H9 (cell line): Measurements from ENCODE around the gene CSRNP3. TPM values are rescaled to one million over a fixed set of nuclear protein-coding genes. Genes with fewer than 3 reads are reported as not detected.

Experiments used
- DNase-seq: peaks from one replicate; pipeline ENCODE4 v3.0.0-alpha.2; 2017
- H2AFZ ChIP-seq: one replicate; pipeline ENCODE4 v1.6.1; 2013; ENCODE audit warnings: mild to moderate bottlenecking, low read length, control low read depth, moderate library complexity
- H2AK5ac ChIP-seq: 2 replicates; pipeline ENCODE4 v1.6.1; 2013; ENCODE audit warnings: low read length, control low read depth, mixed read lengths; ENCODE audit not compliant: insufficient read length
- H2BK120ac ChIP-seq: one replicate; pipeline ENCODE4 v1.6.1; 2013; ENCODE audit warnings: low read depth, mild to moderate bottlenecking, low read length, control low read depth, inconsistent platforms; ENCODE audit not compliant: poor library complexity, severe bottlenecking
- H2BK12ac ChIP-seq: 2 replicates; pipeline ENCODE4 v1.6.1; 2013; ENCODE audit warnings: low read length, control low read depth, mixed read lengths, low read depth; ENCODE audit not compliant: insufficient read length
- H2BK15ac ChIP-seq: 2 replicates; pipeline ENCODE4 v1.6.1; 2013; ENCODE audit warnings: low read depth, low read length, control low read depth
- H2BK20ac ChIP-seq: one replicate; pipeline ENCODE4 v1.6.1; 2013; ENCODE audit warnings: low read depth, mild to moderate bottlenecking, low read length, control low read depth, inconsistent platforms; ENCODE audit not compliant: poor library complexity, severe bottlenecking
- H2BK5ac ChIP-seq: 2 replicates; pipeline ENCODE4 v1.6.1; 2013; ENCODE audit warnings: low read length, control low read depth, mixed read lengths; ENCODE audit not compliant: insufficient read length
- H3K14ac ChIP-seq: 2 replicates; pipeline ENCODE4 v1.6.1; 2013; ENCODE audit warnings: low read length, control low read depth; ENCODE audit not compliant: insufficient read depth
- H3K18ac ChIP-seq: 2 replicates; pipeline ENCODE4 v1.6.1; 2013; ENCODE audit warnings: low read depth, mild to moderate bottlenecking, mixed read lengths, low read length, control low read depth; ENCODE audit not compliant: insufficient read length
- H3K23ac ChIP-seq: 2 replicates; pipeline ENCODE4 v1.6.1; 2013; ENCODE audit warnings: low read length, control low read depth, mixed read lengths, low read depth; ENCODE audit not compliant: insufficient read length
- H3K23me2 ChIP-seq: 2 replicates; pipeline ENCODE4 v1.6.1; 2013; ENCODE audit warnings: low read depth, mild to moderate bottlenecking, mixed read lengths, low read length, control low read depth; ENCODE audit not compliant: insufficient read length, poor library complexity, severe bottlenecking
- H3K27ac ChIP-seq: 2 replicates; pipeline ENCODE4 v1.5.1; 2013; ENCODE audit warnings: low read length, control low read depth, mixed read lengths, low read depth; ENCODE audit not compliant: insufficient read length
- H3K27me3 ChIP-seq: 2 replicates; pipeline ENCODE4 v1.6.1; 2013; ENCODE audit warnings: low read length, control low read depth, inconsistent platforms; ENCODE audit not compliant: insufficient read depth
- H3K4ac ChIP-seq: 2 replicates; pipeline ENCODE4 v1.6.1; 2013; ENCODE audit warnings: low read depth, mild to moderate bottlenecking, control low read depth, inconsistent platforms, low read length, moderate library complexity
- H3K4me1 ChIP-seq: 2 replicates; pipeline ENCODE4 v1.6.1; 2013; ENCODE audit warnings: low read length, control low read depth, inconsistent platforms; ENCODE audit not compliant: insufficient read depth
- H3K4me2 ChIP-seq: 2 replicates; pipeline ENCODE4 v1.6.1; 2013; ENCODE audit warnings: low read length, control low read depth, mixed read lengths; ENCODE audit not compliant: insufficient read length, insufficient read depth
- H3K56ac ChIP-seq: 2 replicates; pipeline ENCODE4 v1.6.1; 2013; ENCODE audit warnings: low read depth, mild to moderate bottlenecking, mixed read lengths, low read length, control low read depth; ENCODE audit not compliant: insufficient read length
- H3K79me1 ChIP-seq: 2 replicates; pipeline ENCODE4 v1.6.1; 2013; ENCODE audit warnings: low read depth, mild to moderate bottlenecking, moderate library complexity, low read length, control low read depth, inconsistent platforms; ENCODE audit not compliant: insufficient read depth, poor library complexity, severe bottlenecking
- H3K79me2 ChIP-seq: 2 replicates; pipeline ENCODE4 v1.6.1; 2013; ENCODE audit warnings: low read length, control low read depth, inconsistent platforms; ENCODE audit not compliant: insufficient read depth
- H3K9ac ChIP-seq: 2 replicates; pipeline ENCODE4 v1.6.1; 2013; ENCODE audit warnings: low read length, control low read depth, mixed read lengths; ENCODE audit not compliant: insufficient read length; ENCODE audit errors: extremely low read depth
- H3K9me3 ChIP-seq: one replicate; pipeline ENCODE4 v1.6.1; 2013; ENCODE audit warnings: low read depth, low read length, inconsistent platforms; ENCODE audit not compliant: control insufficient read depth
- H3T11ph ChIP-seq: one replicate; pipeline ENCODE4 v1.6.1; 2013; ENCODE audit warnings: mild to moderate bottlenecking, low read length, control low read depth, inconsistent platforms
- H4K20me1 ChIP-seq: one replicate; pipeline ENCODE4 v1.6.1; 2013; ENCODE audit not compliant: control insufficient read depth, insufficient read length, insufficient read depth
- H4K5ac ChIP-seq: 2 replicates; pipeline ENCODE4 v1.6.1; 2013; ENCODE audit warnings: low read depth, mild to moderate bottlenecking, mixed read lengths, low read length, control low read depth; ENCODE audit not compliant: insufficient read length
- H4K8ac ChIP-seq: replicated peaks from 2 replicates; pipeline ENCODE4 v1.6.1; 2013; ENCODE audit warnings: low read length, control low read depth, mixed read lengths, low read depth; ENCODE audit not compliant: insufficient read length
- H4K91ac ChIP-seq: 2 replicates; pipeline ENCODE4 v1.6.1; 2013; ENCODE audit warnings: low read depth, mild to moderate bottlenecking, moderate library complexity, mixed read lengths, low read length, control low read depth; ENCODE audit not compliant: insufficient read length
- H3K27ac Mint-ChIP-seq, 3 experiments: 2 replicates in 2 of 3; 3 replicates in 1 of 3; pipeline ENCODE4 v1.8.0; 2020 to 2021; ENCODE audit warnings: mixed read lengths in 3 of 3, mild to moderate bottlenecking in 1 of 3, moderate library complexity in 1 of 3
- H3K27me3 Mint-ChIP-seq: 2 replicates; pipeline ENCODE4 v1.8.0; 2021; ENCODE audit warnings: low read depth, mild to moderate bottlenecking, moderate library complexity, mixed read lengths
- H3K36me3 Mint-ChIP-seq, 3 experiments: 2 replicates in 2 of 3; 3 replicates in 1 of 3; pipeline ENCODE4 v1.8.0; 2020 to 2021; ENCODE audit warnings: low read depth in 3 of 3, mixed read lengths in 3 of 3; ENCODE audit not compliant: insufficient read depth in 1 of 3
- H3K4me1 Mint-ChIP-seq, 2 experiments: 2 replicates each; pipeline ENCODE4 v1.8.0; 2020; ENCODE audit warnings: mixed read lengths in 2 of 2
- H3K4me3 Mint-ChIP-seq, 2 experiments: 2 replicates in 1 of 2; 3 replicates in 1 of 2; pipeline ENCODE4 v1.8.0; 2020 to 2021; ENCODE audit warnings: mild to moderate bottlenecking in 2 of 2, mixed read lengths in 2 of 2, moderate library complexity in 1 of 2
- H3K9me3 Mint-ChIP-seq, 2 experiments: 2 replicates in 1 of 2; 3 replicates in 1 of 2; pipeline ENCODE4 v1.8.0; 2020; ENCODE audit warnings: mild to moderate bottlenecking in 2 of 2, mixed read lengths in 2 of 2, moderate library complexity in 1 of 2
- WGBS: extraction: QIAGEN DNeasy Blood & Tissue Kit; methylation state at CpG from one replicate; pipeline ENCODE4 v1.1.7; 2013; ENCODE audit warnings: missing lambda C conversion rate, low lambda C conversion rate, mixed read lengths; ENCODE audit not compliant: insufficient read length; ENCODE audit errors: extremely low coverage; 5-methylcytosine and 5-hydroxymethylcytosine counted together
- total RNA-seq: library from RNA; stranded (reverse); gene quantifications from 2 replicates; pipeline ENCODE4 v1.2.1, GENCODE V29; 2021
- TF ChIP-seq, protein P1 (sequence below): fragments of 200-600 bp; sonication (generic); conservative IDR thresholded peaks from 3 replicates; pipeline ENCODE4 v1.8.0; 2021; ENCODE audit warnings: antibody characterized with exemption, mild to moderate bottlenecking

CSRNP3 gene
- total RNA-seq, 1 experiment from 2014 or later, result 3.6 TPM

DNA sequence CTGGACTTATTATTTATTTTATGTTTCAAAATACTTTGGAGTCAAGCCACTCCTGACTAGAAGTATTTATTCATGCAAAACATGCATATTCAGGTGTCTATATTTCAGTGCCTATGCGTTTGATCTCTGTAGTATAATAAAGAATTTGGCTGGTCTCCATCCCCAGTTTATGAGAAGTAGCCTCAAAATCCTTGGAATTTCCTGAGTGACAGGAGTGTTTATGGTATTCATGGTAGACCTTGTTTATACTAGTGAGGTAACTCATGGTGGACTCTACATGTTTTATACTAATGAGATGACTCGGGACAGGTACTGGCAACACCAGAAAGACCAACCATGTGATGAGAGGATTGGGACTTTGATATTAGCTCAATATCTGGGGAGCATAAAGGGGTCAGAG lies 43.9 kb upstream of the CSRNP3 start:
- Mint-ChIP-seq H3K27ac (no peak overlapping the region), H3K9me3 (peaks cover 26 to 39% of the 10 kb centered on the region in 2 experiments), H3K4me1 (peaks cover 5 to 6% of the 10 kb centered on the region in 2 experiments), H3K36me3 (peaks cover 22 to 28% (median 27%) of the 10 kb centered on the region in 3 experiments), H3K27me3 (no peaks in the 10 kb centered on the region), H3K4me3 (no peak overlapping the region)
- H3K27ac ChIP-seq, result no peak overlapping the region
- no peaks in the 10 kb centered on the region for H3K79me1 ChIP-seq
- no peaks in the 10 kb centered on the region for H3K4me1 ChIP-seq
- H3K23ac ChIP-seq, result no peak overlapping the region
- H2BK5ac ChIP-seq, result no peak overlapping the region
- H3K56ac ChIP-seq, result no peak overlapping the region
- no peak overlapping the region for H4K8ac ChIP-seq
- no peak overlapping the region for H3K9ac ChIP-seq
- no peak overlapping the region for H2BK12ac ChIP-seq
- H2BK20ac ChIP-seq, result no peak overlapping the region
- no peak for DNase-seq
- no peaks in the 10 kb centered on the region for H3K27me3 ChIP-seq
- H3K4me2 ChIP-seq, result no peak overlapping the region
- no peak overlapping the region for H4K91ac ChIP-seq
- no peak overlapping the region for H4K5ac ChIP-seq
- H3K9me3 ChIP-seq, result no peaks in the 10 kb centered on the region
- no peak overlapping the region for H3T11ph ChIP-seq
- H2BK120ac ChIP-seq, result no peak overlapping the region
- no peak overlapping the region for H3K4ac ChIP-seq
- H2BK15ac ChIP-seq, result no peak overlapping the region
- H3K23me2 ChIP-seq, result no peaks in the 10 kb centered on the region
- no peaks in the 10 kb centered on the region for H4K20me1 ChIP-seq
- TF ChIP-seq, protein P1, sequence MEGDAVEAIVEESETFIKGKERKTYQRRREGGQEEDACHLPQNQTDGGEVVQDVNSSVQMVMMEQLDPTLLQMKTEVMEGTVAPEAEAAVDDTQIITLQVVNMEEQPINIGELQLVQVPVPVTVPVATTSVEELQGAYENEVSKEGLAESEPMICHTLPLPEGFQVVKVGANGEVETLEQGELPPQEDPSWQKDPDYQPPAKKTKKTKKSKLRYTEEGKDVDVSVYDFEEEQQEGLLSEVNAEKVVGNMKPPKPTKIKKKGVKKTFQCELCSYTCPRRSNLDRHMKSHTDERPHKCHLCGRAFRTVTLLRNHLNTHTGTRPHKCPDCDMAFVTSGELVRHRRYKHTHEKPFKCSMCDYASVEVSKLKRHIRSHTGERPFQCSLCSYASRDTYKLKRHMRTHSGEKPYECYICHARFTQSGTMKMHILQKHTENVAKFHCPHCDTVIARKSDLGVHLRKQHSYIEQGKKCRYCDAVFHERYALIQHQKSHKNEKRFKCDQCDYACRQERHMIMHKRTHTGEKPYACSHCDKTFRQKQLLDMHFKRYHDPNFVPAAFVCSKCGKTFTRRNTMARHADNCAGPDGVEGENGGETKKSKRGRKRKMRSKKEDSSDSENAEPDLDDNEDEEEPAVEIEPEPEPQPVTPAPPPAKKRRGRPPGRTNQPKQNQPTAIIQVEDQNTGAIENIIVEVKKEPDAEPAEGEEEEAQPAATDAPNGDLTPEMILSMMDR, result no peak
- no peak overlapping the region for H3K14ac ChIP-seq
- WGBS, result no CpG with 5 or more reads among the region's 2 CpGs
- H2AK5ac ChIP-seq, result no peak overlapping the region
- no peaks in the 10 kb centered on the region for H3K79me2 ChIP-seq
- H3K18ac ChIP-seq, result no peak overlapping the region
- H2AFZ ChIP-seq, result no peak overlapping the region
